Adrenal gland (tissue), 12 donors: ENCODE data around the gene HHIPL1. TPM values are rescaled to one million over a fixed set of nuclear protein-coding genes. Genes with fewer than 3 reads are reported as not detected.

Source experiments
- DNase-seq, 7 donors: peaks; one replicate each; pipeline ENCODE4 v3.0.0-alpha.2; 2019 to 2020
- H3K27ac ChIP-seq, 5 donors: fragments of 200-600 bp; sonication (generic) in 4 of 5; 1 replicate in 3 of 5; 2 replicates in 2 of 5; pipeline versions ENCODE4 v1.5.1 to v1.8.0; 2016 to 2020; ENCODE audit warnings: mild to moderate bottlenecking in 1 of 5
- H3K27me3 ChIP-seq: fragments of 200-600 bp; 2 replicates; pipeline ENCODE4 v1.8.0; 2021
- H3K36me3 ChIP-seq, 2 donors: fragments of 200-600 bp; replicated peaks in 1 of 2; 1 replicate in 1 of 2; 2 replicates in 1 of 2; pipeline versions ENCODE4 v1.5.1 to v1.8.0; 2018 to 2022
- H3K4me1 ChIP-seq, 2 donors: fragments of 200-600 bp; replicated peaks in 1 of 2; 1 replicate in 1 of 2; 2 replicates in 1 of 2; pipeline versions ENCODE4 v1.5.1 to v1.8.0; 2018 to 2021
- H3K4me3 ChIP-seq, 4 donors: fragments of 200-600 bp; sonication (generic) in 3 of 4; one replicate each; pipeline ENCODE4 v1.5.1; 2016 to 2018
- H3K9me3 ChIP-seq, 3 donors: fragments of 200-600 bp; sonication (generic) in 1 of 3; replicated peaks in 1 of 3; 1 replicate in 2 of 3; 2 replicates in 1 of 3; pipeline versions ENCODE4 v1.5.1 to v1.8.0; 2016 to 2021
- CTCF ChIP-seq, 6 experiments: fragments of 450-650 bp in 4 of 6; fragments of 200-600 bp in 2 of 6; sonication (generic) in 1 of 6; IDR thresholded peaks; 1 replicate in 5 of 6; 2 replicates in 1 of 6; pipeline versions ENCODE4 v1.5.1 to v1.8.0; 2016 to 2021; ENCODE audit warnings: antibody characterized with exemption in 6 of 6, mild to moderate bottlenecking in 2 of 6, moderate library complexity in 1 of 6
- POLR2A ChIP-seq, 2 donors: fragments of 450-650 bp; IDR thresholded peaks; one replicate each; pipeline ENCODE4 v1.6.1; 2017; ENCODE audit warnings: antibody characterized with exemption in 2 of 2, mild to moderate bottlenecking in 2 of 2, moderate library complexity in 1 of 2
- WGBS, 4 donors: extraction: QIAGEN DNeasy Blood & Tissue Kit in 2 of 4; methylation state at CpG; one replicate each; pipeline versions ENCODE4 v1.1.5 to v1.1.7; 2013 to 2017; 5-methylcytosine and 5-hydroxymethylcytosine counted together
- intact Hi-C, 2 donors: fragments of 100-400 bp; cut with DNase I; formaldehyde crosslinking; loops; one replicate each; pipeline versions ENCODE4 v1.14.1 to v1.15.0; 2022 to 2023
- polyA plus RNA-seq, 3 donors: library from polyadenylated mRNA; stranded (reverse); fragments of 200-250 nt in 2 of 3; fragments of 350-450 nt in 1 of 3; fragmentation: Illumina TruSeq in 1 of 3; extraction: RNeasy Lipid Tissue Mini Kit (QIAGEN cat#74804) in 1 of 3; gene quantifications; one replicate each; pipeline ENCODE4 v1.2.3, GENCODE V29; 2013 to 2014
- total RNA-seq, 9 donors: library from RNA; depleted of rRNA in 4 of 9; stranded (reverse); fragments of >200 nt in 4 of 9; fragments of 120-200 nt in 1 of 9; fragmentation: NEBNext Ultra II Directional in 1 of 9; extraction: Animal tissue kit (Norgen Biotek cat#: 25700) in 1 of 9; gene quantifications; one replicate each; pipeline versions ENCODE4 v1.1.0 to v1.2.4, GENCODE V29; 2013 to 2023
- donor health status: healthy with polysubstance abuse.
- donor health status: Bipolar disorder and iron deficiency.
- donor health status: DM: yes; HTN: yes; CAD: no.
- donor health status: DM: no; HTN: no; CAD: no.
- donor health status: DM: no; HTN: no; CAD: no.
- donor health status: DM: yes; HTN: yes; CAD: no.

HHIPL1 gene
- total and polyA plus RNA-seq, 12 donors = 0.20 to 2.9 (median 1.3) TPM

GRCh38 chr14:99685151-99685591 is 40.2 kb downstream of the HHIPL1 start:
- Histone ChIP-seq H3K4me3 (no peak overlapping the region), H3K36me3 (no peaks in the 10 kb centered on the region), H3K27me3 (no peaks in the 10 kb centered on the region), H3K4me1 (peaks cover 9 to 12% of the 10 kb centered on the region in 2 donors), H3K9me3 (no peaks in the 10 kb centered on the region), H3K27ac (no peak overlapping the region)
- 63 to 74% (median 70%) methylated on average over 10 to 11 of the region's 11 CpGs for WGBS, 4 donors
- intact Hi-C loops = no loop called here
- DNase-seq = peak in 1 of 7 donors; percentile 49
- TF ChIP-seq CTCF (IDR thresholded peaks at IDR 0.05) = no peak
- no peak for TF ChIP-seq POLR2A (IDR thresholded peaks at IDR 0.05)

GRCh38 chr14:99685596-99685995 is 40.7 kb downstream of the HHIPL1 start:
- intact Hi-C loops = no loop called here
- 50 to 89% (median 67%) methylated on average over 1 of the region's 1 CpG for WGBS, 4 donors

GRCh38 chr14:99686557-99687283 is 41.8 kb downstream of the HHIPL1 start:
- no peak for TF ChIP-seq CTCF (IDR thresholded peaks at IDR 0.05)
- no peak for TF ChIP-seq POLR2A (IDR thresholded peaks at IDR 0.05)
- WGBS, 4 donors = 80 to 85% (median 81%) methylated on average over 8 of the region's 8 CpGs

More at GRCh38 chr14:99685596-99685995, 40.7 kb downstream of the HHIPL1 start:
- peak in 2 of 7 donors; percentile 16 to 29 for DNase-seq
- Histone ChIP-seq H3K4me1 (peaks cover 9 to 12% of the 10 kb centered on the region in 2 donors), H3K27me3 (no peaks in the 10 kb centered on the region), H3K36me3 (no peaks in the 10 kb centered on the region), H3K4me3 (no peak overlapping the region), H3K27ac (no peak overlapping the region), H3K9me3 (no peaks in the 10 kb centered on the region)
- no peak for TF ChIP-seq CTCF (IDR thresholded peaks at IDR 0.05)
- no peak for TF ChIP-seq POLR2A (IDR thresholded peaks at IDR 0.05)

GRCh38 chr14:99687284-99688209 is 42.6 kb downstream of the HHIPL1 start:
- 60 to 71% (median 63%) methylated on average over 10 to 12 of the region's 12 CpGs for WGBS, 4 donors
- TF ChIP-seq POLR2A (IDR thresholded peaks at IDR 0.05) (no peak), CTCF (IDR thresholded peaks at IDR 0.05) (peak in 5 of 6 experiments; percentile 27 to 45 (median 32))
- H3K36me3 ChIP-seq = no peaks in the 10 kb centered on the region
- intact Hi-C loops = no loop called here
- DNase-seq = peak in 1 of 7 donors; percentile 41
- H3K27ac ChIP-seq = no peak overlapping the region
- peaks cover 9 to 12% of the 10 kb centered on the region in 2 donors for H3K4me1 ChIP-seq
- H3K4me3 ChIP-seq = no peak overlapping the region
- no peaks in the 10 kb centered on the region for H3K9me3 ChIP-seq
- H3K27me3 ChIP-seq = no peaks in the 10 kb centered on the region

More at GRCh38 chr14:99686557-99687283, 41.8 kb downstream of the HHIPL1 start:
- Histone ChIP-seq H3K4me3 (no peak overlapping the region), H3K27me3 (no peaks in the 10 kb centered on the region), H3K9me3 (no peaks in the 10 kb centered on the region), H3K36me3 (no peaks in the 10 kb centered on the region), H3K4me1 (peaks cover 9 to 12% of the 10 kb centered on the region in 2 donors), H3K27ac (no peak overlapping the region)
- intact Hi-C loops = no loop called here
- DNase-seq = peak in 2 of 7 donors; percentile 15 to 30
